Stimulated activated CD4-positive, alpha-beta T cell treated with anti-CD3 and anti-CD28 coated beads, Interleukin-2, amount 100 ng/mL, for 48 hours (primary cell): Measurements from ENCODE around the gene DPP8.
A peak's percentile ranks its signal among the peaks of the same experiment; 100 is the strongest.
"Not testable (repeated sequence)": the region's sequence is repeated elsewhere in the genome, so short reads cannot be mapped to it uniquely, and the experiment has no call there.

ENCODE experiments used
- DNase-seq, 2 donors: peaks; one replicate each; pipeline ENCODE4 v3.0.0-alpha.2; 2020

The DPP8 gene

DNA sequence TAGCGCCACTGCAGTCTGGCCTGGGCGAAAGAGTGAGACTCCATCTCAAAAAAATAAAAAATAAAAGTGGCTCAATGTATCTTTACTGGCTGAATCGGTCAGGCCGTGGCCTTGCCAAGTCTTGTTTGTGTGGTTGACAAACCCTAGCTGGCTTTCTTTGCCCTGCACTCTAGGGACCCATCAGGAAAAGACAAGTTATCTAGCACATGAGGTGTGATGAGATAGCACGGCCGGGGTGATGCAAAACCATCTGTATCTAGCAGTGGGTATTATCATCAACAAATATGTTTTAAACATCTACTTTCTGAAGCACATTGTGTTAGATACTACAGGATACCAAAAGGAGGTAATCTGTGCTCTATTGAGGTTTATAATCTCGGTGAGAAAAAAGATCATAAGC, 3.9 kb upstream of the DPP8 start:
- DNase-seq: no peak

DNA sequence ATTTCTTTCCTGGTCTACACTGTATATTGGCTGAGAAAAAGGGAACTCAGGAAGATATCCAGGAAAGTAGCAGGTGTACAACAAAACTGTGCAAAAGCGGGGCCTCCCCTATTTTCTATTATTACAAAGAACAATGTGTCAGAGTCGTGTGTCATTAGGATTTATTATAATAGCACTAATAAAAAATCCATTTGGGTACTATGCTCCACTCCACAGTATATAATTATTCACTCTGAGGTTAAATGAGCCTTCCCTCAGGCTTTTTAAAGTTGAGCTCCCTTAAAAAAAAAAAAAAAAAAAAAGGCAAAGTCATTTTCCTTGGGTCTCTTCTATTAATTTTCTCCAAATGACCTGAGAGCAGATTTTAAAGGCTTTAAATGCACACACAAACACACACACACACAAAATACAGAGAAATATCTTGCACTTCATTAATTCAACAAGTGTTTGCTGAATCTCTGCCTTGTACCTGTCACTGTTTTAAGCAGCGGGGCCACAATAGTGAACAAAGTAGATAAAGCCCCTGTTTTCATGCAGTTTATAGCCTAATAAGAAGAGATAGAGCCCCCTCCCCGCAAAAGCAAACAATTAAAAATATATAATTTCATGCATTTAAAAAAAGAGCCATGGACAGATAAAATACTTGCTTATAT, 1.3 kb upstream of the DPP8 start:
- DNase-seq: no peak

DNA sequence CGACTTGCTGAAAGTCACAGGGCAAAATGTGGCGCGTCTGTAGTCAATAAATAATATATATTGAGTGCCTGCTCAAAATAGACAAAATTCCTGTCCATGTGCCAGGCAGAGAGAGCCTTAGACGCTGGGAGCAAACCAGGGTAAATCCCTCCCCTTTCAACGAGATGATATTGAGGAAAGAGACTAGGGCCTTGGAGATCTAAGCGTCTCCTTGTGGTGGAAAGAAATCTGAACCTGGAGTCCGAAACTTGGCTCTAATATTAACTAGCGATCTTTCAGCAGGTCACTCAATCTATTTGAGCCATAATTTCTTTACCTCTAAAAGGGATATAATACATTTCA, 348 bp upstream of the DPP8 start:
- no peak for DNase-seq

DNA sequence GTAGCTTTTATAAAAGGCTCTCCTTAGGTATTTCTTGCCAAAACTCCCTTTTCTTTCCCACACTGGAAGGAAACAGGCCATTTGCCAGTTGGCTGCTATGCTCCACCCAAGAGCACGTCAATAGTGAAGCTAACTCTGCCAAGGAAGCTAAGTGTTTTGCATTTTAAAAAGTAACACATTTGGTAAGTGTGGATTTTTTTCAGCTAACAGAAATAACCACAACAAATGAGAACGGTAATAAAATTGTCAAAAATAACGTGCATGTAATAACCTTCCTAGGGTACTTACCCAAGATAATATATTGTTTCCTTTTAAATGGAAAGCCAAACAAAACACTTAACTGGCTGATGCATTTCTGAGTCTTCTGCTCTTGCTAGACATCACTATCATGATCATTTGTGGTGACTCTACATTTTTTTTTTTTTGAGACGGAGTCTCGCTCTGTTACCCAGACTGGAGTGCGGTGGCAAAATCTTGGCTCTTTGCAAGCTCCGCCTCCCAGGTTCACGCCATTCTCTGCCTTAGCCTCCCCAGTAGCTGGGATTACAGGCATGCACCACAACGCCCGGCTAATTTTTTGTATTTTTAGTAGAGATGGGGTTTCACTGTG, 4.6 kb downstream of the DPP8 start:
- DNase-seq: no peak

DNA sequence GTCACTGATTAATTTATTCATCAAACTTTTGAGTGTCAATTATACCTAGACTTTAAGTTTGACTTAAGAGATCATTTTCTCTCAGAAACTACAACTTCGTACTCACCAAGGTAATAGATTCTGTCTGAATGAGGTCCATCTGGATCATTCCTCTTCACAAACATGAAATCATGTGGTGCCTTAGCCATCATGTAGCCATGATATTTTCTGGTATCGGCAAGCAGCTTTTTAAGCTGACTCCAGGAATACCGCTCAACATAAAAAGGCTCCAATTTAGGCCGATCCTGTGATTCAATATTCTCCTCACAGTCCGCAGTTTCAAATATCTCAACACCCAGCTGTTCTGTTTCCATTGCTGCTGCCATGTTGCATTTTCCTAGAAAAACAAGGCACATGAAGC, 5.3 kb downstream of the DPP8 start:
- no peak for DNase-seq

DNA sequence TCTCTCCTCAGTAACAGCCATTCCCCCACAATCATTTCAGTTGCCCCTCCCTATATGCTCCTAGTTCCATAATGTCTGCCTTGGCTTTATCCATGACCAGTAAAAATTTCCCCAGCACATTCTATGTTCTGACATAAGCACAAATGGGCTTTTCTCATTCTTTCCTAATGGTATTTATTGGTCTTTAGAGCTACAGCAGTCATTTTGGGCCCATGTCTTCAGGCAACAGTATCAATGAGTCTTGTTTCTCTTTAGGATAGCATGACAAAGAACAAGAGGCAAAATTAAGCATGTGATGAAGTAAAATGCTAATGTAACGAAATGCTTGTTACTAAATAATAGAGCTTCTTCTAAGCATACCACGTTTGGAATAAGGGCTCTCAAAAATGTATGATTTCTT, 8.2 kb downstream of the DPP8 start:
- DNase-seq: no peak

DNA sequence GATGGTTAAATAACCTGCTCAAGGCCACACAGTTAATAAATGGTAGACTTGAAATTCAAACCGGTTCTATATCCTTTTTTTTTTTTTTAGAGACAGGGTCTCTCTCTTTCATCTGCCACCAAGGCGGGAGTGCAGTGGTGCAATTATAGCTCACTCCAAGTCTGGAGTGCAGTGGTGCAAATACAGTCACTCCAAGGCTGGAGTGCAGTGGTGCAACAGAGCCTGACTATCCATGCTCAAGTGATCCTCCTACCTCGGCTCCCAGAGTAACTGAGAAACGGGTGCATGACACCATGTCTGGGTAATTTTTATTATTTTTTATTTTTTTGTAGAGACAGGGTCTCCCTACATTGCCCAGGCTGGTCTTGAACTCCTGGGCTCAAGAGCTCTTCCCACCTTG, 23.4 kb downstream of the DPP8 start:
- DNase-seq: no peak

DNA sequence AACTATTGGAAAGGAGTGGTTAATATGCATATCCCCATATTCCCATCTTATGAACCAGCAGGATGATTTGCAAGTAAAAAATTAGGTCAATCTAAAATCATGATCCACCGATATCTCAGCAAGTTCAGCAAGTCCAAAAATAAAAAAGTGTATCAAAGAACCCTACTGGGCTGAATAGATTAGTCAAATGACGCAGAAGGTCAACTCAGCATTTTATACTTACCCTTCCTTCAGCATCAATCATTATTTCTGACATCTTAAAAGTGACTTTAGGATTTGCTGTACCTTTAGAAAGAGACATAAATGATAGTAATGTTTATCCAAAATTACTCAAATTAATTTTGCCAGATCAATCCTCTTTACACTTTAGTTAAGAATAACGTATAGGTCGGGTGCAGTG, 32.6 kb downstream of the DPP8 start:
- DNase-seq: no peak

DNA sequence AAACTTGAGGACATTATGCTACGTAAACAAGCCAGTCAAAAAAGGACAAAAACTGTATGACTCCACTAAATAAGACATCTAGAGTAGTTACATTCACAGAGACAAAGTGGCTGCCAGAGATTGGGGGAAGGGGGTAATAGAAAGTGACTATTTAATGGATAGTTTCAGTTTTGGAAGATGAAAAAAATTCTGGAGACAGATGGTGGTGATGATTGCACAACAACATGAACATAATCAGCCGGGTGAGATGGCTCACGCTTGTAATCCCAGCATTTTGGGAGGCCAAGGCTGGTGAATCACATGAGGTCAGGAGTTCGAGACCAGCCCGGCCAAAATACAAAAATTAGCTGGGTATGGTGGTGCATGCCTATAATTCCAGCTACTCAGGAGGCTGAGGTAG, 40.6 kb downstream of the DPP8 start:
- DNase-seq: no peak

DNA sequence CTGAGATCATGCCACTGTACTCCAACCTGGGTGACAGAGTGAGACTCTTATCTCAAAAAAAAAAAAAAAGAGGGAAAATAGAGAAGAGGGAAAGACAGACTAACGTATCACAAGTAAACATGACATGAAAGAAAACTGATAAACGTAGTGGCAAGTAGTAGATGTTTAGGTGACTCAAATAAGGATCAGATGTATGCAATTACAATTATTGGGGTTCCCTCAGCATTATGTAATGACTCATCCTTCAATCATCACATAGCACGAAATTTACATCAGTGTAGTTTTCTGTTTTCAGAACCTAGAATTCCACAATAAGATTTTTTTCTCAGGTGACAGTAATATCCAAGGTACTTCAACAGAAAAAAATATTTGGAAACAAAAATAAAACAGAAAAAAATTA, 46.6 kb downstream of the DPP8 start:
- DNase-seq: no peak

DNA sequence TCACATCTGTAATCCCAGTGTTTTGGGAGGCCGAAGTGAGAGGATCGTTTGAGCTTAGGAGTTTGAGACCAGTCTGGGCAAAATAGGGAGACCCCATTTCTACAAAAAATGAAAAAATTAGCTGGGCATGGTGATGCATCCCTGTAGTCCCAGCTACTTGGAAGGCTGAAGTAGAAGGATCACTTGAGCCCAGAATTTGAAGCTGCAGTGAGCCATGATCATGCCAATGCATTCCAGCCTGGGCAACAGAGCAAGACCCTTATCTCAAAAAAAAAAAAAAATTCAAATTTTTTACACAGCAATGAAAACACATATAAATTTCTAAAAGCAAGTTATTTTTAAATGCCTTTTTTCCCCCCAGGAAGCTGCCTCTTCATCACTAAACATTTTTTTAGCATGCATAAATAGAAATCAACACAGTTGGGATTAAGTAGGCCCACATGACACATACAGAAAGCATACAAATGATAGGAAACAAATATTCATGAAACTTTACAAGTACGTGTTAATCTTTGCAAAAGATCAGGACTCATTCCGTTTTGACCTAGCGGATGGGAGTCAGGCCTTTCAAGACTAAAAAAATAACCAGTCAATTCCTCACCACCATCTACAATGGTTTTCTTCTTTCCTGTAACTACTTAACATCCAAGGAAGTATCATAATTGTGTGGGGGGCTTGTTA, 49.1 kb downstream of the DPP8 start:
- DNase-seq: no peak

DNA sequence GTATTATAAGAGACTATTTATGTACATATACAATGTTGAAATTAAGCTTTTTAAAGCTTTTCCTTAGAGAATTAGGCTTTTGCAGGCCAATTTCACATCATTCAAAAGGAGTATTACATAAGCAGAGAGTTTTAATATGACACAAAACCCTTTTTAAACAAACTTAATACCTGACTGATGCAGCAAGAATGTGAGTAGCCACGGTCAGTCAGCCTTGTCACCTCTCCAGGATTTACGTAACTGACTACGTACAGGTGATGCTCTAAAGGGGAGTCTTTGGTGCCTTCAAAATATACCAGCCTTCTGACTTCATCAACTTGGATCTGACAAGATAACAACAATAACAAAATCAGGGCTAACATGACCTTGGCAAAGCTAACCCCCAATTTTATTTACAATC, 50.6 kb downstream of the DPP8 start:
- no peak for DNase-seq

DNA sequence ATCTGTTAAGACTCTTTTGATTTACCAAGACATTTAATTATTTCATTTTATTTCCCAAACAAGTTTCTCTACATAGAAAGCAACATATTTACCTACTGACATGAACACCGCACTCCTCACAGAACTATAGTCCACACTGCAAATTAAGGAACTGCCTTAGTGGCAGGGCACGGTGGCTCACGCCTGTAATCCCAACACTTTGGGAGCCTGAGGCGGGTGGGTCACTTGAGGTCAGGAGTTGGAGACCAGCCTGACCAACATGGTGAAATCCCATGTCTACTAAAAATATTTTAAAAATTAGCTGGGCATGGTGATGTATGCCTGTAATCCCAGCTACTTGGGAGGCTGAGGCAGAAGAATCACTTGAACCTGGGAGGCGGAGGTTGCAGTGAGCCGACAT, 54.4 kb downstream of the DPP8 start:
- not testable (repeated sequence) for DNase-seq

DNA sequence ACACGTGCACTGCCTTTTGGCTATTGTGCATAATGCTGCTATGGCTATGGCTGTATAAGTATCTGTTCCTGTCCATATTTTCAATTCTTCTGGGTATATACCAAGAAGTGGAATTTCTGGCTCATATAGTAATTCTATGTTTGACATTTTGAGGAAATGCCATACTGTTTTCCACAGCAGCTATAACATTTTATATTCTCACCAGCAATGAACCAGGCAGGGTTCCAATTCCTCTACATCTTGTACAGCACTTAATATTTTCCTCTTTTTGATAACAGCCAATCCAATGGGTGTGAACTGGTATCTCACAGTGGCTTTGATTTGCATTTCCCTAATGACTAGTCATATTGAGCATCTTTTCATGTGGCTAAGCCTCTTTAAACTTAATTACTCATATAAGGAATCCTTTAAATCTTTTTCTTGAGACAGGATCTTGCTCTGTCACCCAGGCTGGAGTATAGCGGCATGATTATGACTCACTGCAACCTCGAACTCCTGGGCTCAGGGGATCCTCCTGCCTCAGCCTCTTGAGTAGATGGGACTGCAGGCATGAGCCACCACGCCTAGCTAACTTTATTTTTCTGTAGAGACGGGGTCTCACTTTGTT, 56.6 kb downstream of the DPP8 start:
- DNase-seq: peak; percentile 11 to 13

DNA sequence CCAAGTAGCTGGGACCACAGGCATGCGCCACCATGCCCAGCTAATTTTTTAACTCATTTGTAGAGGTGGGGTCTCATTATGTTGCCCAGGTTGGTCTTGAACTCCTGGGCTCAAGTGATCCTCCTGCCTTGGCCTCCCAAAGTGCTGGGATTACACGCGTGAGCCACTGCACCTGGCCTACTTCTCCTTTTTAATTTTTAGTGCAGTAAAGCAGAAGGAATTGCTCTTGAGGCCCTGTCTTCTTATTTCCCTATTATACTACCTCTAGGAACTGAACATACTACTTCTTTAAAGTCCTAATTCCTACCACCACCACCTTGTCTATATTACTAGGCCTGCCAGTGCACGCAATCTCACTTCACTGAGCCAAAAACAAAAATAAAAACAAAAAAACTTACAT, 62.2 kb downstream of the DPP8 start:
- DNase-seq: not testable (repeated sequence)

DNA sequence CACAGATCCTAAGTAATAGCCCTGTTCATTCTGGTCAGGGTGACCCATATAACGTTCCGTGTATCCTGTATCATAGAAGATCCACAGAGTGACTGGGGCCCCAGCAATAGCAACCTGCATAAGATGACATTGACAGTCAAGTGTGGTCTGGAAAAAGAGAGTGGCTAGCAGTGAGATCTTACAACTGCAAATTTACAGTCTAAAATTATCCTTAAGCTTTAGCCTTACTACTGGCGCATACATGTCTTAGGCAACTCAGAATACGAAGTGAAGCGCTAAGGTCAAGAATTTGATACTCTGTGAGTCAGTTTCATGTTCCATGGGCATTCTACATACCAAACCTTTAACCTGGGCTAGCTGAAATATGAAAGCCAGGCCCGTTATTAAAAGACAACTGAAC, 65.5 kb downstream of the DPP8 start:
- no peak for DNase-seq

DNA sequence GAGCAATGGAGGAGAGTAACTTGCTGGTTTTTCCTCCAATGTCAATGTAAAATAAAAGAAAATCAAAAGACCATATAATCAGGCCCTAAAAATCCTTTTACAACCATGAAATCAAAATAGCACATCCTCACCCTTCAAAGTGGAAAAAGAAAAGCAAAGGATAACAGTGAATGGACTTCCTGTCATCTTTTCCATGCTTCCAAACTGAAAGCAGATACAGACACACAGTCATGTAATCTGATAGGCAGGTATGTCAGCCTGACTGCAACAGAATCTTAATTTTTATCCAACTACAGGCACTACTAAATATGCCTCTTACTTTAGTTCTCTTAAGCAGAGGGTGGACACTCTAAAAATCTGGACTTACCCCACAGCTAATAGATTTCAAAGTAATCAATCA, 66.9 kb downstream of the DPP8 start:
- DNase-seq: no peak

DNA sequence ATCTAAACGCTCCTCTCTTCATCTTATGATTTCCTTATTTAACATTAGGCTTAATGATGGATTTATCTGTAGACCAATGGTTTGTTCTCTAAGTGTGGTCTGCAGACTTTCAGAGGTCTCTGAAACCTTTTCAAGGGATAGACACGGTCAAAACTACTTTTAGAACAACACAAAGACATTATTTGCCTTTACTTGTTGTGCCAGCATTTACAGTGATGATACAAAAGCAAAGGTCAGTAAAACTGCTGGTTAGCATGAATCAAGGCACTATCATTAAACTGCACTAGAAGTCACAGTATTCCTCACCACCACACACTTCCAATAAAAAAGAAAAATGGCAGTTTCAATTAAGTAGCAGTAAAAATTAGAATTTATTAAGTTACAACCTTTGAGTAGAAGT, 70.3 kb downstream of the DPP8 start:
- no peak for DNase-seq

DNA sequence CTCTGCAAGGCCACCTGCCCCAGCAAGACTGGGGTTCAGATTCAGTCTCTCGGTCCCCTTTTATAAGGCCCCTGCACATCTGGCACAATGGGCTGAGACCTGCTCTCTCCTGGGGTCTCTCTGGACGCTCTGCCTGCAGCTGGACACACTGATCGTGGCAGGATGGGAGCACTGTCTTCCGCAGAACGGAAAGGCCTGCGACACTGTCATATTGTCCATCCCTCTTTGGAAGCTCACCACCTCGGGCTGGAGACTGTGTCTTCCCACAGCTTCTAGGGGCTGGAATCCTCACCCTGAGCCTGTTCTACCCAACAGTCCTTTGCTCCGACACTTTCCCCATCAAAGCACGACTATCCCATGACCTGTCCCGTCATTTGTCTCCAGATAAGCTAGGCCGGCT, 83.3 kb downstream of the DPP8 start:
- no peak for DNase-seq

DNA sequence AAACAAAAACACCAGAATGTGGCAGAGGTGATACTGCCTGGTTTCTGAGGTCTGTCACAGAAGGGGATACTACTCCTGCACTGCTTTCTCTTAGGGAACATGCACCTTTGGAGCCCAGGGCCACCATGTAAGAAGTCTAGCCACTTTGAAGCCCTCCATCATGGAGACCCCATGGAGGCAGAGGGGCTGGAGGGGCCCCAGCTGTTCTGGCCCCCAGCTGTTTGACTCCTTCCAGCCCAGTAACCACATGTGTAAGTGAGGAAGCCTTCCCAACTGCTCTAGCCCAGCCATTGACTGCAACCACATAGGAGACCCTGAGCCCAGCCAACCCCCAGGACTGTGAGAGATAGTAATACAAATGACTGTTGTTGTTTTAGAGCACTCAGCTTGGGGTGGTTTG, 85.8 kb downstream of the DPP8 start:
- no peak for DNase-seq

DNA sequence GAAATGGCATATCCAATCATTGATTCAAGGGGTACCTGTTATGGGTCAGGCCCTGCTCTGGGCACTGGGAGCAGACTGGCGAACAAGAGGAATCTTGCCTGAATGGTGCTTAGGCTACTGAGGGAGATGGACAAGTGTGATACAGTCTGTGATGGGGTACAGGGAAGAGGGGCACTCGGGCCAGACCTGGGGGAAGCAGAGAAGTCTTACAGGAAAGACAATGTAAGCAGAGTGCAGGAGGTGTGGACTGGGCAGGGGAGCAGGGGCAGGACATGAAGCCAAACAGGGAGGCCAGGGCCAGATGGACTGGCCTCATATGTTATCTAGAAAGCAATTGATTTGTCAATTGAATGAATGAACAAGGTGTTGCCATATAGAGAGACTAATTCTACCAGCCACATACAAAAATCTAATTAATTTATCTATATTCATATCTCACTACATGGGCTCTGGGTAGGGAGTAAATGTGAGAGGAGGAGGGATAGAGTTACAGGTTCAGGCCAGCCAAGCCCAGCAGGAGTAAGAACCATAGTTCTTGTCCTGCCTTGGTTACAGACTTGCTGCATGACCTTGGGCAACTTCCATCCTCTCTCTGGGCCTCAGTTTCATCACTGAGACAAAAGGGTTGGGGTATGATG, 91.2 kb downstream of the DPP8 start:
- no peak for DNase-seq

DNA sequence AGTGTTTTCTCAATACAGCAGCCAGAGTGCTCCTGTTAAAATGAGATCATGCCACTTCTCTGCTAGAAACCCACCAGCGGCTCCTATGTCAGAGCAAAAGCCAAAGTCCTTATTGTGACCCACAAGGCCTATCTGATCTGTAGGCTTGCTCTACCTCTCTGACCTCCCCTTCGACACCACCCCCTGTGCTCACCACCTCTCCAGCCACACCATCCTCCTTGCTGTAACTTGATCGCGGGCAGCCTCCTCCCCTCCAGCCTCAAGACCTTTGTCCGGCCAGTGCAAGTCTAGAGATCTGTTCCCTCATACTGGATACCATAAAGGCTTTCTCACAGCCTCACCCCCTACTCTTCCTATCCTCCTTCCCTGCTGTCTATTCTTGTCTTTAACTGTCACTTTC, 92.8 kb downstream of the DPP8 start:
- DNase-seq: no peak

DNA sequence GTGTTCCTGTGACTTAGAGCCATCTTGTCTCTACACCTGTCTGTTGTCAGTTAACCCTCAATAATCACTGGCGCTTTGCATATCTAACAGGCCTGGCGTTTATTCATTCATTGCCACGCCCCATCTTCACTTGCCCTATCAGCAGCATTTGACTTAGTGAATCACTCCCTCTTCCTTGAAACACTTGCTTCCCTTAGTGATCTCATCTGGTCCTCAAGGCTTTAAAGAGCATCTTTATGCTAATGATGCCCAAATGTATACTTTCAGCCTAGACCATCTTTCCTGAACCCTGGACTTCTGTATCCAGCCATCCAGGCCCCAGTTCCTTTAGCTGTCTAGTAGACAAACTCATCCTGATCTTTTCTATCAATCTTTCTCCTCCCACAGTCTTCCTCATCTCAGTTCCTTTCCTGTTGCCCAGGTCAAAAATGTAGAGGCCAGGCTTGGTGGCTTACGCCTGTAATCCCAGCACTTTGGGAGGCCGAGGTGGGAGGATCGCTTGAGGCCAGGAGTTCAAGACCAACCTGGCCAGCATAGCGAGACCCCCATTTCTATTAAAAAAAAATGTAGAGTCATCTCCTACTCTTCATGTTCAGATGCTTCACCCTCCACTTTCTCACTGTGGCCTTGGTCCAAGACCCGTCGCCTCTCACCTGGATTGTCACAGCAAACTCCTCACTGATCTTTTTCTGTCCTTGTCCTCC, 93.4 kb downstream of the DPP8 start:
- no peak for DNase-seq
